CD14-positive monocyte (primary cell): ENCODE measurements around the gene SEMA3F. TPM values are rescaled to one million over a fixed set of nuclear protein-coding genes. Genes with fewer than 3 reads are reported as not detected.

Experiments used
- DNase-seq, 3 donors: peaks; one replicate each; pipeline ENCODE4 v3.0.0-alpha.2; 2011 to 2022
- H2AFZ ChIP-seq: 2 replicates; pipeline ENCODE4 v1.6.0; 2012; ENCODE audit warnings: mild to moderate bottlenecking, low read depth, low read length, inconsistent platforms; ENCODE audit not compliant: insufficient read depth, poor library complexity, severe bottlenecking
- H3K27ac ChIP-seq, 2 donors: 1 replicate in 1 of 2; 2 replicates in 1 of 2; pipeline ENCODE4 v1.5.1; 2012 to 2013; ENCODE audit warnings: low read length in 2 of 2, control low read depth in 1 of 2, inconsistent platforms in 1 of 2, low read depth in 1 of 2, mild to moderate bottlenecking in 1 of 2
- H3K27me3 ChIP-seq, 2 donors: one replicate each; pipeline versions ENCODE4 v1.6.0 to v1.6.1; 2011 to 2013; ENCODE audit warnings: low read length in 2 of 2; ENCODE audit not compliant: control insufficient read depth in 2 of 2, insufficient read depth in 2 of 2
- H3K36me3 ChIP-seq, 2 donors: replicated peaks in 1 of 2; 1 replicate in 1 of 2; 2 replicates in 1 of 2; pipeline versions ENCODE4 v1.5.1 to v1.6.1; 2012 to 2013; ENCODE audit warnings: low read length in 2 of 2, control low read depth in 1 of 2, inconsistent platforms in 1 of 2, mild to moderate bottlenecking in 1 of 2; ENCODE audit not compliant: insufficient read depth in 2 of 2, control insufficient read depth in 1 of 2
- H3K4me1 ChIP-seq, 2 donors: 1 replicate in 1 of 2; 2 replicates in 1 of 2; pipeline versions ENCODE4 v1.5.1 to v1.6.1; 2012 to 2013; ENCODE audit warnings: low read length in 2 of 2, control low read depth in 1 of 2, inconsistent platforms in 1 of 2, mild to moderate bottlenecking in 1 of 2, moderate library complexity in 1 of 2; ENCODE audit not compliant: insufficient read depth in 2 of 2, control insufficient read depth in 1 of 2
- H3K4me2 ChIP-seq: replicated peaks from 2 replicates; pipeline ENCODE3; 2012; ENCODE audit warnings: low read length, moderate library complexity, mild to moderate bottlenecking; ENCODE audit not compliant: poor library complexity, severe bottlenecking; ENCODE audit errors: extremely low read depth
- H3K4me3 ChIP-seq, 3 experiments: fragments of 200-600 bp in 1 of 3; sonication (generic) in 1 of 3; replicated peaks in 1 of 3; 1 replicate in 2 of 3; 2 replicates in 1 of 3; pipeline ENCODE4 v1.5.1; 2011 to 2013; ENCODE audit warnings: low read length in 3 of 3, mild to moderate bottlenecking in 3 of 3, control low read depth in 2 of 3, low read depth in 2 of 3, inconsistent platforms in 1 of 3, moderate library complexity in 1 of 3
- H3K79me2 ChIP-seq: 2 replicates; pipeline ENCODE4 v1.6.0; 2012; ENCODE audit warnings: mild to moderate bottlenecking, control low read depth, inconsistent platforms, low read length, moderate library complexity; ENCODE audit not compliant: insufficient read depth
- H3K9ac ChIP-seq: 2 replicates; pipeline ENCODE4 v1.6.0; 2017; ENCODE audit warnings: low read length, mild to moderate bottlenecking; ENCODE audit not compliant: insufficient read depth, poor library complexity, severe bottlenecking
- H3K9me3 ChIP-seq, 2 donors: replicated peaks in 1 of 2; 1 replicate in 1 of 2; 2 replicates in 1 of 2; pipeline versions ENCODE4 v1.5.1 to v1.6.1; 2012 to 2013; ENCODE audit warnings: low read length in 2 of 2, control low read depth in 1 of 2; ENCODE audit not compliant: control insufficient read depth in 1 of 2, insufficient read depth in 1 of 2
- H4K20me1 ChIP-seq: 2 replicates; pipeline ENCODE4 v1.6.0; 2012; ENCODE audit warnings: mild to moderate bottlenecking, low read length, control low read depth, moderate library complexity; ENCODE audit not compliant: insufficient read depth
- H3K27ac Mint-ChIP-seq, 7 donors: one replicate each; pipeline ENCODE4 v1.8.0; 2020; ENCODE audit warnings: mild to moderate bottlenecking in 7 of 7, mixed read lengths in 7 of 7, moderate library complexity in 6 of 7, inconsistent platforms in 2 of 7
- H3K27me3 Mint-ChIP-seq, 3 donors: one replicate each; pipeline ENCODE4 v1.8.0; 2021 to 2022; ENCODE audit warnings: low read depth in 3 of 3, mild to moderate bottlenecking in 3 of 3, mixed read lengths in 3 of 3, moderate library complexity in 3 of 3, inconsistent platforms in 1 of 3
- H3K36me3 Mint-ChIP-seq, 2 donors: one replicate each; pipeline ENCODE4 v1.8.0; 2020; ENCODE audit warnings: mixed read lengths in 2 of 2, inconsistent platforms in 1 of 2, mild to moderate bottlenecking in 1 of 2
- H3K4me1 Mint-ChIP-seq: one replicate; pipeline ENCODE4 v1.8.0; 2020; ENCODE audit warnings: mild to moderate bottlenecking, mixed read lengths
- H3K4me3 Mint-ChIP-seq, 2 donors: one replicate each; pipeline ENCODE4 v1.8.0; 2020; ENCODE audit warnings: mild to moderate bottlenecking in 2 of 2, mixed read lengths in 2 of 2, moderate library complexity in 1 of 2
- H3K9me3 Mint-ChIP-seq, 7 donors: one replicate each; pipeline ENCODE4 v1.8.0; 2020 to 2022; ENCODE audit warnings: mixed read lengths in 7 of 7, mild to moderate bottlenecking in 6 of 7, moderate library complexity in 6 of 7, inconsistent platforms in 2 of 7
- WGBS: methylation state at CpG from one replicate; pipeline ENCODE4 v1.1.5; 2013; ENCODE audit warnings: missing lambda C conversion rate; ENCODE audit not compliant: insufficient coverage; 5-methylcytosine and 5-hydroxymethylcytosine counted together
- intact Hi-C, 2 donors: fragments of 100-400 bp; cut with micrococcal nuclease; formaldehyde crosslinking; loops; one replicate each; pipeline versions ENCODE4 v1.15.0 to v1.15.1; 2023
- polyA plus RNA-seq, 3 donors: library from polyadenylated mRNA; depleted of rRNA in 1 of 3; unstranded in 2 of 3; stranded (reverse) in 1 of 3; fragments of 300-500 nt in 2 of 3; fragments of >200 nt in 1 of 3; fragmentation: Illumina TruSeq in 2 of 3; gene quantifications; 1 replicate in 2 of 3; 2 replicates in 1 of 3; pipeline ENCODE4 v1.2.3, GENCODE V29; 2012 to 2021
- TF ChIP-seq, protein P1 (sequence below): fragments of 200-600 bp; IDR thresholded peaks from one replicate; pipeline ENCODE4 v1.8.0; 2022; ENCODE audit warnings: antibody characterized with exemption, mild to moderate bottlenecking

The SEMA3F gene
- polyA plus RNA-seq, 3 donors = 0.01 TPM; not detected in 2

- Histone ChIP-seq H3K4me2 (no peak overlapping the region), H3K9ac (no peak overlapping the region), H3K27me3 (no peaks in the 10 kb centered on the region), H3K36me3 (no peaks in the 10 kb centered on the region), H4K20me1 (no peaks in the 10 kb centered on the region), H3K79me2 (no peaks in the 10 kb centered on the region), H3K4me1 (peaks cover 12 to 14% of the 10 kb centered on the region in 2 donors), H2AFZ (no peak overlapping the region), H3K9me3 (no peaks in the 10 kb centered on the region), H3K27ac (no peak overlapping the region), H3K4me3 (no peak overlapping the region)
- Mint-ChIP-seq H3K27me3 (peaks cover 12 to 22% (median 12%) of the 10 kb centered on the region in 3 donors), H3K4me3 (no peak overlapping the region), H3K4me1 (peaks cover 12% of the 10 kb centered on the region), H3K36me3 (no peaks in the 10 kb centered on the region), H3K9me3 (peaks cover 0 to 2% (median 0%) of the 10 kb centered on the region in 7 donors), H3K27ac (peak overlapping the region in 1 of 7 donors; percentile 57)
- TF ChIP-seq, protein P1, sequence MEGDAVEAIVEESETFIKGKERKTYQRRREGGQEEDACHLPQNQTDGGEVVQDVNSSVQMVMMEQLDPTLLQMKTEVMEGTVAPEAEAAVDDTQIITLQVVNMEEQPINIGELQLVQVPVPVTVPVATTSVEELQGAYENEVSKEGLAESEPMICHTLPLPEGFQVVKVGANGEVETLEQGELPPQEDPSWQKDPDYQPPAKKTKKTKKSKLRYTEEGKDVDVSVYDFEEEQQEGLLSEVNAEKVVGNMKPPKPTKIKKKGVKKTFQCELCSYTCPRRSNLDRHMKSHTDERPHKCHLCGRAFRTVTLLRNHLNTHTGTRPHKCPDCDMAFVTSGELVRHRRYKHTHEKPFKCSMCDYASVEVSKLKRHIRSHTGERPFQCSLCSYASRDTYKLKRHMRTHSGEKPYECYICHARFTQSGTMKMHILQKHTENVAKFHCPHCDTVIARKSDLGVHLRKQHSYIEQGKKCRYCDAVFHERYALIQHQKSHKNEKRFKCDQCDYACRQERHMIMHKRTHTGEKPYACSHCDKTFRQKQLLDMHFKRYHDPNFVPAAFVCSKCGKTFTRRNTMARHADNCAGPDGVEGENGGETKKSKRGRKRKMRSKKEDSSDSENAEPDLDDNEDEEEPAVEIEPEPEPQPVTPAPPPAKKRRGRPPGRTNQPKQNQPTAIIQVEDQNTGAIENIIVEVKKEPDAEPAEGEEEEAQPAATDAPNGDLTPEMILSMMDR = no peak
- intact Hi-C loops = no loop called here
- WGBS = 79% methylated on average over 3 of the region's 6 CpGs
- DNase-seq = no peak
Observed at GRCh38 chr3:50136714-50137405, 18.3 kb upstream of the SEMA3F start.

DNA sequence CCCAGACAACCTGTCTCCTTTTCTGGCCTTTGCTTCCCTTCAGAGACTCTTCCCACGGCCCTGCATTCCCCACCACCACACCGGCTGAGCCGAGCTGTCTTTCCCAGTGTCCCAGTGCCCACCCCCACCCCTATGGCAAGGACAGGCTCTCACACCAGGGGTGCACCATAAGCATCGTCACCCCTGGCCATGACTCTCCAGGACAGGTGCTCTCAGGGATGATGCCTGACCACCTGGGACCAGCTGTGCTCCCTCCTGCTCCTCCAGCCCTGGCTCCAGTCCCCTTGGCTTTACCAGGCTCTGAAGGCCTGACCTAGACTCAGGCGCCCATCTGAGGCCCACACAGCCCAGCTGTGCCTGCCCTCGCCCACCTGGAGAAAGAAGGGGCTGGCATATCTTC lies 17.6 kb upstream of the SEMA3F start:
- Mint-ChIP-seq H3K27me3 (peaks cover 12 to 21% (median 12%) of the 10 kb centered on the region in 3 donors), H3K9me3 (peaks cover 0 to 2% (median 0%) of the 10 kb centered on the region in 7 donors), H3K27ac (peak overlapping the region in 1 of 7 donors; percentile 5), H3K4me3 (no peak overlapping the region), H3K4me1 (peaks cover 12% of the 10 kb centered on the region), H3K36me3 (no peaks in the 10 kb centered on the region)
- H3K36me3 ChIP-seq = no peaks in the 10 kb centered on the region
- H2AFZ ChIP-seq = no peak overlapping the region
- peaks cover 12 to 14% of the 10 kb centered on the region in 2 donors for H3K4me1 ChIP-seq
- no peaks in the 10 kb centered on the region for H3K27me3 ChIP-seq
- TF ChIP-seq, protein P1 = no peak
- no peak for DNase-seq
- no peaks in the 10 kb centered on the region for H4K20me1 ChIP-seq
- no peak overlapping the region for H3K9ac ChIP-seq
- no peaks in the 10 kb centered on the region for H3K9me3 ChIP-seq
- H3K79me2 ChIP-seq = no peaks in the 10 kb centered on the region
- no peak overlapping the region for H3K4me2 ChIP-seq
- intact Hi-C loops = no loop called here
- WGBS = 88% methylated on average over 4 of the region's 6 CpGs
- H3K27ac ChIP-seq = no peak overlapping the region
- no peak overlapping the region for H3K4me3 ChIP-seq
